HepG2 (cell line): ENCODE measurements around the gene RUNX3. TPM values are rescaled to one million over a fixed set of nuclear protein-coding genes. Genes with fewer than 3 reads are reported as not detected.

Experiments used
- ARNTL ChIP-seq: sonication (generic); formaldehyde crosslinking; IDR thresholded peaks from 2 replicates; pipeline ENCODE4 v1.4.0; 2020; ENCODE audit warnings: mild to moderate bottlenecking, missing genetic modification reagents
- BRCA1 ChIP-seq: sonication (generic); formaldehyde crosslinking; IDR thresholded peaks from 2 replicates; pipeline ENCODE4 v1.4.0; 2020; ENCODE audit warnings: missing genetic modification reagents
- CBX5 ChIP-seq: sonication (generic); formaldehyde crosslinking; IDR thresholded peaks from 2 replicates; pipeline ENCODE4 v1.4.0; 2020; ENCODE audit warnings: missing genetic modification reagents, borderline replicate concordance
- CEBPG ChIP-seq: IDR thresholded peaks from 2 replicates; pipeline ENCODE4 v1.6.1; 2016
- ERF ChIP-seq: IDR thresholded peaks from 2 replicates; pipeline ENCODE4 v1.6.1; 2018; ENCODE audit warnings: missing biosample characterization, missing genetic modification reagents
- ESRRA ChIP-seq: sonication (generic); formaldehyde crosslinking; IDR thresholded peaks from 2 replicates; pipeline ENCODE4 v1.5.1; 2020; ENCODE audit warnings: mild to moderate bottlenecking, low read depth, missing genetic modification reagents
- GPBP1L1 ChIP-seq: sonication (generic); formaldehyde crosslinking; IDR thresholded peaks from 2 replicates; pipeline ENCODE4 v1.5.0; 2020; ENCODE audit warnings: mild to moderate bottlenecking, missing genetic modification reagents
- HMGXB4 ChIP-seq, 2 experiments: sonication (generic) in 1 of 2; formaldehyde crosslinking in 1 of 2; IDR thresholded peaks; 2 replicates each; pipeline versions ENCODE4 v1.4.0 to v1.6.1; 2018 to 2020; ENCODE audit warnings: missing genetic modification reagents in 2 of 2, borderline replicate concordance in 1 of 2, low read depth in 1 of 2, mild to moderate bottlenecking in 1 of 2, missing biosample characterization in 1 of 2
- NFE2L1 ChIP-seq: sonication (generic); formaldehyde crosslinking; IDR thresholded peaks from 2 replicates; pipeline ENCODE4 v1.4.0; 2020; ENCODE audit warnings: missing genetic modification reagents, mild to moderate bottlenecking, borderline replicate concordance
- NFKB2 ChIP-seq: sonication (generic); formaldehyde crosslinking; IDR thresholded peaks from 2 replicates; pipeline ENCODE4 v1.4.0; 2020; ENCODE audit warnings: missing genetic modification reagents, borderline replicate concordance
- PITX1 ChIP-seq: sonication (generic); formaldehyde crosslinking; IDR thresholded peaks from 2 replicates; pipeline ENCODE4 v1.5.1; 2020; ENCODE audit warnings: mild to moderate bottlenecking, missing genetic modification reagents
- RFXAP ChIP-seq: sonication (generic); formaldehyde crosslinking; IDR thresholded peaks from 2 replicates; pipeline ENCODE4 v1.4.0; 2020; ENCODE audit warnings: missing genetic modification reagents, borderline replicate concordance
- THAP7 ChIP-seq: sonication (generic); formaldehyde crosslinking; IDR thresholded peaks from 2 replicates; pipeline ENCODE4 v1.8.1; 2023; ENCODE audit warnings: mild to moderate bottlenecking, missing genetic modification reagents
- ZNF160 ChIP-seq: sonication (generic); formaldehyde crosslinking; IDR thresholded peaks from 2 replicates; pipeline ENCODE4 v1.8.0; 2022; ENCODE audit warnings: mild to moderate bottlenecking, inconsistent platforms, missing genetic modification reagents
- ZNF224 ChIP-seq: sonication (generic); formaldehyde crosslinking; IDR thresholded peaks from 2 replicates; pipeline ENCODE4 v1.5.0; 2020; ENCODE audit warnings: mild to moderate bottlenecking, missing genetic modification reagents
- ZNF24 ChIP-seq: fragments of 450-650 bp; IDR thresholded peaks from 2 replicates; pipeline ENCODE4 v1.6.1; 2017; ENCODE audit warnings: antibody characterized with exemption, mild to moderate bottlenecking
- ZNF496 ChIP-seq: sonication (generic); formaldehyde crosslinking; IDR thresholded peaks from 2 replicates; pipeline ENCODE4 v1.8.1; 2023; ENCODE audit warnings: mild to moderate bottlenecking, moderate library complexity, missing genetic modification reagents; ENCODE audit not compliant: insufficient replicate concordance
- ZNF616 ChIP-seq: sonication (generic); formaldehyde crosslinking; IDR thresholded peaks from 2 replicates; pipeline ENCODE4 v1.5.0; 2020; ENCODE audit warnings: low read depth, mild to moderate bottlenecking, missing genetic modification reagents
- ZNF619 ChIP-seq: sonication (generic); formaldehyde crosslinking; IDR thresholded peaks from 2 replicates; pipeline ENCODE4 v1.4.0; 2020; ENCODE audit warnings: mild to moderate bottlenecking, missing genetic modification reagents
- ZNF713 ChIP-seq: sonication (generic); formaldehyde crosslinking; IDR thresholded peaks from 2 replicates; pipeline ENCODE4 v1.4.0; 2020; ENCODE audit warnings: mild to moderate bottlenecking, missing genetic modification reagents
- polyA plus RNA-seq, 8 experiments: library from polyadenylated mRNA; depleted of rRNA in 3 of 8; stranded (reverse) in 7 of 8; unstranded in 1 of 8; fragments of >200 nt; fragmentation: Illumina TruSeq in 4 of 8; extraction: Trizol in 4 of 8; gene quantifications; 2 replicates each; pipeline versions ENCODE4 v1.2.1 to v1.2.3, GENCODE V29; 2011 to 2016; ENCODE audit warnings: low read depth in 4 of 8, missing spikeins in 1 of 8, mixed read lengths in 1 of 8; ENCODE audit not compliant: insufficient read depth in 1 of 8
- total RNA-seq, 5 experiments: library from RNA; depleted of rRNA; stranded (reverse); fragments of >200 nt; fragmentation: Illumina TruSeq; extraction: Trizol; gene quantifications; 2 replicates each; pipeline ENCODE4 v1.2.3, GENCODE V29; 2016; ENCODE audit warnings: low read depth in 1 of 5
- TF ChIP-seq, protein P1 (sequence below): sonication (generic); formaldehyde crosslinking; IDR thresholded peaks from 2 replicates; pipeline ENCODE4 v1.4.0; 2020; ENCODE audit warnings: low read depth, missing genetic modification reagents
- TF ChIP-seq, protein P2 (sequence below): sonication (generic); formaldehyde crosslinking; IDR thresholded peaks from 2 replicates; pipeline ENCODE4 v1.4.0; 2020; ENCODE audit warnings: mild to moderate bottlenecking, missing genetic modification reagents

Gene RUNX3
- total and polyA plus RNA-seq, 2 of the 13 experiments (the other 11 are each of a cell fraction or from before 2014, with no cell fraction given): 0.04 to 0.22 TPM

- TF ChIP-seq PITX1 (CRISPR knock-in tag): no peak
- no peak for TF ChIP-seq ARNTL (CRISPR knock-in tag)
- TF ChIP-seq CEBPG (CRISPR knock-in tag): peak; percentile 49
- no peak for TF ChIP-seq THAP7 (CRISPR knock-in tag)
- no peak for TF ChIP-seq GPBP1L1 (CRISPR knock-in tag)
- TF ChIP-seq, protein P1, sequence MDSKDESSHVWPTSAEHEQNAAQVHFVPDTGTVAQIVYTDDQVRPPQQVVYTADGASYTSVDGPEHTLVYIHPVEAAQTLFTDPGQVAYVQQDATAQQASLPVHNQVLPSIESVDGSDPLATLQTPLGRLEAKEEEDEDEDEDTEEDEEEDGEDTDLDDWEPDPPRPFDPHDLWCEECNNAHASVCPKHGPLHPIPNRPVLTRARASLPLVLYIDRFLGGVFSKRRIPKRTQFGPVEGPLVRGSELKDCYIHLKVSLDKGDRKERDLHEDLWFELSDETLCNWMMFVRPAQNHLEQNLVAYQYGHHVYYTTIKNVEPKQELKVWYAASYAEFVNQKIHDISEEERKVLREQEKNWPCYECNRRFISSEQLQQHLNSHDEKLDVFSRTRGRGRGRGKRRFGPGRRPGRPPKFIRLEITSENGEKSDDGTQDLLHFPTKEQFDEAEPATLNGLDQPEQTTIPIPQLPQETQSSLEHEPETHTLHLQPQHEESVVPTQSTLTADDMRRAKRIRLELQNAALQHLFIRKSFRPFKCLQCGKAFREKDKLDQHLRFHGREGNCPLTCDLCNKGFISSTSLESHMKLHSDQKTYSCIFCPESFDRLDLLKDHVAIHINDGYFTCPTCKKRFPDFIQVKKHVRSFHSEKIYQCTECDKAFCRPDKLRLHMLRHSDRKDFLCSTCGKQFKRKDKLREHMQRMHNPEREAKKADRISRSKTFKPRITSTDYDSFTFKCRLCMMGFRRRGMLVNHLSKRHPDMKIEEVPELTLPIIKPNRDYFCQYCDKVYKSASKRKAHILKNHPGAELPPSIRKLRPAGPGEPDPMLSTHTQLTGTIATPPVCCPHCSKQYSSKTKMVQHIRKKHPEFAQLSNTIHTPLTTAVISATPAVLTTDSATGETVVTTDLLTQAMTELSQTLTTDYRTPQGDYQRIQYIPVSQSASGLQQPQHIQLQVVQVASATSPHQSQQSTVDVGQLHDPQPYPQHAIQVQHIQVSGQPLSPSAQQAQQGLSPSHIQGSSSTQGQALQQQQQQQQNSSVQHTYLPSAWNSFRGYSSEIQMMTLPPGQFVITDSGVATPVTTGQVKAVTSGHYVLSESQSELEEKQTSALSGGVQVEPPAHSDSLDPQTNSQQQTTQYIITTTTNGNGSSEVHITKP (CRISPR knock-in tag): no peak
- peak; percentile 77; the same call in 1 of the 2 replicates for TF ChIP-seq BRCA1 (CRISPR knock-in tag)
- peak; percentile 39; the same call in 1 of the 2 replicates for TF ChIP-seq CBX5 (CRISPR knock-in tag)
- peak; percentile 39; the same call in 1 of the 2 replicates for TF ChIP-seq NFKB2 (CRISPR knock-in tag)
- no peak for TF ChIP-seq RFXAP
- TF ChIP-seq ZNF160 (CRISPR knock-in tag): no peak
- TF ChIP-seq ESRRA (CRISPR knock-in tag): no peak
- no peak for TF ChIP-seq ZNF224 (CRISPR knock-in tag)
- no peak for TF ChIP-seq ZNF616 (CRISPR knock-in tag)
- TF ChIP-seq NFE2L1 (CRISPR knock-in tag): no peak
- TF ChIP-seq ZNF496: no peak
- TF ChIP-seq ZNF619 (CRISPR knock-in tag): no peak
- TF ChIP-seq, protein P2, sequence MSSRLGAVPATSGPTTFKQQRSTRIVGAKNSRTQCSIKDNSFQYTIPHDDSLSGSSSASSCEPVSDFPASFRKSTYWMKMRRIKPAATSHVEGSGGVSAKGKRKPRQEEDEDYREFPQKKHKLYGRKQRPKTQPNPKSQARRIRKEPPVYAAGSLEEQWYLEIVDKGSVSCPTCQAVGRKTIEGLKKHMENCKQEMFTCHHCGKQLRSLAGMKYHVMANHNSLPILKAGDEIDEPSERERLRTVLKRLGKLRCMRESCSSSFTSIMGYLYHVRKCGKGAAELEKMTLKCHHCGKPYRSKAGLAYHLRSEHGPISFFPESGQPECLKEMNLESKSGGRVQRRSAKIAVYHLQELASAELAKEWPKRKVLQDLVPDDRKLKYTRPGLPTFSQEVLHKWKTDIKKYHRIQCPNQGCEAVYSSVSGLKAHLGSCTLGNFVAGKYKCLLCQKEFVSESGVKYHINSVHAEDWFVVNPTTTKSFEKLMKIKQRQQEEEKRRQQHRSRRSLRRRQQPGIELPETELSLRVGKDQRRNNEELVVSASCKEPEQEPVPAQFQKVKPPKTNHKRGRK: peak; percentile 57; the same call in 1 of the 2 replicates
- TF ChIP-seq HMGXB4 (CRISPR knock-in tag; IDR thresholded peaks at IDR 0.05; ENCODE audit: borderline replicate concordance in 1 of 2, low read depth in 1 of 2): peak; percentile 28 to 69; a peak in 2 of 4 replicates
- no peak for TF ChIP-seq ZNF713 (CRISPR knock-in tag)
- TF ChIP-seq ZNF24: no peak
- TF ChIP-seq ERF (CRISPR knock-in tag): peak; percentile 23; the same call in 1 of the 2 replicates
Measured at GRCh38 chr1:24909388-24909898, 20.6 kb downstream of the RUNX3 start (continued).
